SK-N-SH (cell line): ENCODE results near the gene HYAL1. TPM values are rescaled to one million over a fixed set of nuclear protein-coding genes. Genes with fewer than 3 reads are reported as not detected.

Experiments used
- CTCF ChIA-PET: fragments of 300-600, 350-600 bp; formaldehyde crosslinking; extraction: SDS; loops from one replicate; lab custom pipeline; 2021; lab: Yijun Ruan, JAX
- POLR2A ChIA-PET: fragments of 350-600 bp; sonication (Branson Sonifier 250); formaldehyde crosslinking; extraction: SDS; loops from one replicate; lab custom pipeline; 2020; ENCODE audit warnings: antibody characterized with exemption, inconsistent platforms; lab: Yijun Ruan, JAX
- DNase-seq: peaks from one replicate; pipeline ENCODE4 v3.0.0; 2012
- H2AFZ ChIP-seq: fragments of 200-600 bp; sonication (generic); 2 replicates; pipeline ENCODE4 v1.8.1; 2016; ENCODE audit warnings: antibody characterized with exemption, mild to moderate bottlenecking, low read depth
- H3F3A ChIP-seq: fragments of 200-600 bp; sonication (generic); replicated peaks from 2 replicates; pipeline ENCODE3; 2016; ENCODE audit warnings: antibody characterized with exemption, mild to moderate bottlenecking; ENCODE audit not compliant: insufficient read depth
- H3K27ac ChIP-seq, 2 experiments: fragments of 200-500 bp in 1 of 2; fragments of 200-600 bp in 1 of 2; sonication (Bioruptor generic) in 1 of 2; sonication (generic), shearing (Covaris generic) in 1 of 2; 2 replicates each; pipeline versions ENCODE4 v1.5.1 to v1.6.1; 2014 to 2016; ENCODE audit warnings: low read depth in 2 of 2, inconsistent platforms in 1 of 2, low read length in 1 of 2, mild to moderate bottlenecking in 1 of 2, mixed read lengths in 1 of 2
- H3K27me3 ChIP-seq: fragments of 200-600 bp; sonication (generic), shearing (Covaris generic); 2 replicates; pipeline ENCODE4 v1.6.1; 2016; ENCODE audit warnings: mixed run types; ENCODE audit not compliant: insufficient read depth
- H3K36me3 ChIP-seq, 2 experiments: fragments of 200-500 bp in 1 of 2; fragments of 200-600 bp in 1 of 2; sonication (Bioruptor generic) in 1 of 2; sonication (generic) in 1 of 2; replicated peaks in 1 of 2; 2 replicates each; pipeline versions ENCODE3 to v1.5.1; 2014 to 2016; ENCODE audit warnings: low read length in 1 of 2, mild to moderate bottlenecking in 1 of 2; ENCODE audit not compliant: insufficient read depth in 2 of 2, control insufficient read depth in 1 of 2
- H3K4me1 ChIP-seq, 2 experiments: fragments of 200-500 bp in 1 of 2; fragments of 200-600 bp in 1 of 2; sonication (Bioruptor generic) in 1 of 2; sonication (generic), shearing (Covaris generic) in 1 of 2; 2 replicates each; pipeline versions ENCODE4 v1.5.1 to v1.6.1; 2014 to 2016; ENCODE audit warnings: low read depth in 1 of 2, low read length in 1 of 2, mixed run types in 1 of 2; ENCODE audit not compliant: insufficient read depth in 2 of 2, control insufficient read depth in 1 of 2
- H3K4me2 ChIP-seq: fragments of 200-600 bp; sonication (generic), shearing (Covaris generic); 2 replicates; pipeline ENCODE4 v1.6.1; 2017; ENCODE audit warnings: mixed run types
- H3K4me3 ChIP-seq, 2 experiments: fragments of 200-500 bp in 1 of 2; fragments of 200-600 bp in 1 of 2; sonication (Bioruptor generic) in 1 of 2; sonication (generic), shearing (Covaris generic) in 1 of 2; 2 replicates each; pipeline versions ENCODE4 v1.5.1 to v1.8.1; 2014 to 2016; ENCODE audit warnings: low read depth in 2 of 2, inconsistent platforms in 1 of 2, low read length in 1 of 2, mild to moderate bottlenecking in 1 of 2, mixed read lengths in 1 of 2, moderate library complexity in 1 of 2
- H3K79me2 ChIP-seq: fragments of 200-600 bp; sonication (generic); 2 replicates; pipeline ENCODE4 v1.8.1; 2017; ENCODE audit warnings: mild to moderate bottlenecking; ENCODE audit not compliant: insufficient read depth
- H3K9ac ChIP-seq: fragments of 200-600 bp; sonication (generic); 2 replicates; pipeline ENCODE4 v1.6.1; 2017; ENCODE audit warnings: mixed run types
- H3K9me2 ChIP-seq: fragments of 200-600 bp; sonication (generic); 2 replicates; pipeline ENCODE4 v1.6.1; 2017; ENCODE audit warnings: mixed run types
- H3K9me3 ChIP-seq: fragments of 200-600 bp; sonication (generic); 2 replicates; pipeline ENCODE4 v1.6.1; 2017; ENCODE audit warnings: mixed run types, mild to moderate bottlenecking, moderate library complexity
- H4K20me1 ChIP-seq: fragments of 200-600 bp; sonication (generic); 2 replicates; pipeline ENCODE4 v1.6.1; 2017; ENCODE audit warnings: mild to moderate bottlenecking, mixed run types; ENCODE audit not compliant: insufficient read depth
- EP300 ChIP-seq, 2 experiments: IDR thresholded peaks; 2 replicates each; pipeline versions ENCODE4 v1.4.0 to v1.6.1; 2012; ENCODE audit warnings: borderline replicate concordance in 1 of 2, low read depth in 1 of 2, low read length in 1 of 2
- NRF1 ChIP-seq: IDR thresholded peaks from 2 replicates; pipeline ENCODE4 v1.6.1; 2012; ENCODE audit warnings: low read depth, mild to moderate bottlenecking, low read length
- RAD21 ChIP-seq: IDR thresholded peaks from 2 replicates; pipeline ENCODE4 v1.6.1; 2012; ENCODE audit warnings: mild to moderate bottlenecking, low read length
- RCOR1 ChIP-seq: fragments of 150-350 bp; IDR thresholded peaks from 2 replicates; pipeline ENCODE4 v1.6.1; 2017; ENCODE audit warnings: antibody characterized with exemption, low read length
- ZBTB33 ChIP-seq: IDR thresholded peaks from 2 replicates; pipeline ENCODE4 v1.4.0; 2012; ENCODE audit warnings: low read depth, borderline replicate concordance
- WGBS: methylation state at CpG from one replicate; pipeline ENCODE4 v1.1.6; 2017; ENCODE audit warnings: low lambda C conversion rate; 5-methylcytosine and 5-hydroxymethylcytosine counted together
- polyA plus RNA-seq, 3 experiments: library from polyadenylated mRNA; depleted of rRNA; stranded (reverse); fragments of >200 nt; gene quantifications; 2 replicates each; pipeline ENCODE4 v1.2.3, GENCODE V29; 2012
- TF ChIP-seq, protein P1 (sequence below): IDR thresholded peaks from 2 replicates; pipeline ENCODE4 v1.4.0; 2012; ENCODE audit warnings: low read depth, borderline replicate concordance
- TF ChIP-seq, protein P2 (sequence below): fragments of 200-600 bp; sonication (generic); IDR thresholded peaks from 2 replicates; pipeline ENCODE4 v1.6.1; 2017; ENCODE audit warnings: antibody characterized with exemption, mild to moderate bottlenecking, moderate library complexity
- TF ChIP-seq, protein P3 (sequence below): IDR thresholded peaks from 2 replicates; pipeline ENCODE4 v1.4.0; 2012; ENCODE audit warnings: low read depth

The HYAL1 gene
- polyA plus RNA-seq, 1 of the 3 experiments (the other 2 are of a cell fraction): 0.30 TPM

- H3K4me3 ChIP-seq: no peak within 1 kb of the TSS
- 96% methylated on average over 59 of the region's 85 CpGs for WGBS
- CTCF ChIA-PET: interaction anchor here (0.9 to 6.8 kb wide), 4 partner anchors 8 to 88 kb away, joined by 3 to 40 read pairs (median 3); partner anchors contain the start of genes CYB561D2 and NPRL2
These were observed 37.3 kb upstream of the HYAL1 start, which contains the start of gene RASSF1 for GRCh38 chr3:50340448-50341329. Gene RASSF1, minus strand, starts transcription at chr3:50340836. Its CDS starts 31 bp downstream, at chr3:50340805.

More at GRCh38 chr3:50340448-50341329, 37.3 kb upstream of the HYAL1 start, which contains the start of gene RASSF1:
- Histone ChIP-seq H3F3A (no peaks in the 10 kb centered on the region), H4K20me1 (no peaks in the 10 kb centered on the region), H2AFZ (no peak within 1 kb of the TSS), H3K9ac (no peak within 1 kb of the TSS), H3K9me2 (no peaks in the 10 kb centered on the region), H3K36me3 (no peaks in the 10 kb centered on the region), H3K79me2 (peaks cover 24% of the 10 kb centered on the region), H3K4me2 (no peak within 1 kb of the TSS), H3K27me3 (no peaks in the 10 kb centered on the region), H3K9me3 (no peaks in the 10 kb centered on the region), H3K27ac (no peak within 1 kb of the TSS), H3K4me1 (peaks cover 5 to 21% of the 10 kb centered on the region in 2 experiments; a peak in 3 of 4 replicates)
- no peak for TF ChIP-seq EP300 (IDR thresholded peaks at IDR 0.05; ENCODE audit: borderline replicate concordance in 1 of 2, low read depth in 1 of 2, low read length in 1 of 2)
- TF ChIP-seq, protein P1, sequence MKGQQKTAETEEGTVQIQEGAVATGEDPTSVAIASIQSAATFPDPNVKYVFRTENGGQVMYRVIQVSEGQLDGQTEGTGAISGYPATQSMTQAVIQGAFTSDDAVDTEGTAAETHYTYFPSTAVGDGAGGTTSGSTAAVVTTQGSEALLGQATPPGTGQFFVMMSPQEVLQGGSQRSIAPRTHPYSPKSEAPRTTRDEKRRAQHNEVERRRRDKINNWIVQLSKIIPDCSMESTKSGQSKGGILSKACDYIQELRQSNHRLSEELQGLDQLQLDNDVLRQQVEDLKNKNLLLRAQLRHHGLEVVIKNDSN: no peak
- TF ChIP-seq ZBTB33: no peak
- TF ChIP-seq RAD21: no peak
- no peak for TF ChIP-seq NRF1
- TF ChIP-seq, protein P2, sequence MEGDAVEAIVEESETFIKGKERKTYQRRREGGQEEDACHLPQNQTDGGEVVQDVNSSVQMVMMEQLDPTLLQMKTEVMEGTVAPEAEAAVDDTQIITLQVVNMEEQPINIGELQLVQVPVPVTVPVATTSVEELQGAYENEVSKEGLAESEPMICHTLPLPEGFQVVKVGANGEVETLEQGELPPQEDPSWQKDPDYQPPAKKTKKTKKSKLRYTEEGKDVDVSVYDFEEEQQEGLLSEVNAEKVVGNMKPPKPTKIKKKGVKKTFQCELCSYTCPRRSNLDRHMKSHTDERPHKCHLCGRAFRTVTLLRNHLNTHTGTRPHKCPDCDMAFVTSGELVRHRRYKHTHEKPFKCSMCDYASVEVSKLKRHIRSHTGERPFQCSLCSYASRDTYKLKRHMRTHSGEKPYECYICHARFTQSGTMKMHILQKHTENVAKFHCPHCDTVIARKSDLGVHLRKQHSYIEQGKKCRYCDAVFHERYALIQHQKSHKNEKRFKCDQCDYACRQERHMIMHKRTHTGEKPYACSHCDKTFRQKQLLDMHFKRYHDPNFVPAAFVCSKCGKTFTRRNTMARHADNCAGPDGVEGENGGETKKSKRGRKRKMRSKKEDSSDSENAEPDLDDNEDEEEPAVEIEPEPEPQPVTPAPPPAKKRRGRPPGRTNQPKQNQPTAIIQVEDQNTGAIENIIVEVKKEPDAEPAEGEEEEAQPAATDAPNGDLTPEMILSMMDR: no peak
- TF ChIP-seq, protein P3, sequence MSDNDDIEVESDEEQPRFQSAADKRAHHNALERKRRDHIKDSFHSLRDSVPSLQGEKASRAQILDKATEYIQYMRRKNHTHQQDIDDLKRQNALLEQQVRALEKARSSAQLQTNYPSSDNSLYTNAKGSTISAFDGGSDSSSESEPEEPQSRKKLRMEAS: no peak
- TF ChIP-seq RCOR1: no peak
- DNase-seq: no peak
- POLR2A ChIA-PET: no interaction called here
